ENCODE measurements around the gene KIF22.
"Not testable (repeated sequence)": the region's sequence is repeated elsewhere in the genome, so short reads cannot be mapped to it uniquely, and the experiment has no call there.

KIF22 gene

DNA sequence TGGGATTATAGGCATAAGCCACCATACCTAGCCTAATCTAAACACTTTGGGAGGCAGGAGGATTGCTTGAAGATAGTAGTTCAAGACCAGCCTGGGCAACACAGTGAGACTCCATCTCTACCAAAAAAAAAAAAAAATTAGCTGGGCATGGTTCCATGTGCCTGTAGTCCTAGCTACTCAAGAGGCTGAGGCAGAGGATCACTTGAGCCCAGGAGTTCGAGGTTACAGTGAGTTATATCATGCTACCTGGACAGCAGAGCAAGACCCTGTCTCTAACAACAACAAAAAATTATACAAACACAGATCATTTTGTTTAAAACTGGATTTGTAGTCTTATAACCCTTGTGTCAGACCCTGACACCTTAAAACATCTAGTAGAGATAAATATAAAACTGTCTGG, 37.0 kb upstream of the KIF22 start:
- Histone ChIP-seq H3K9me3 (ENCODE audit: control insufficient read depth, insufficient read depth, low read length) (no peaks in the 10 kb centered on the region), H3K9ac (ENCODE audit: low read depth, low read length) (no peak overlapping the region), H3K4me3 (ENCODE audit: low read depth, low read length) (no peak overlapping the region), H3K27me3 (ENCODE audit: control insufficient read depth, insufficient read depth, low read length) (no peaks in the 10 kb centered on the region), H3K4me1 (ENCODE audit: control insufficient read depth, insufficient read depth, low read length) (no peaks in the 10 kb centered on the region), H3K36me3 (ENCODE audit: control insufficient read depth, insufficient read depth, low read length) (no peaks in the 10 kb centered on the region)

- Histone ChIP-seq H3K27me3 (ENCODE audit: control insufficient read depth, insufficient read depth, low read length) (no peaks in the 10 kb centered on the region), H3K4me1 (ENCODE audit: control insufficient read depth, insufficient read depth, low read length) (no peaks in the 10 kb centered on the region), H3K4me3 (ENCODE audit: low read depth, low read length) (no peak overlapping the region), H3K9me3 (ENCODE audit: control insufficient read depth, insufficient read depth, low read length) (no peaks in the 10 kb centered on the region), H3K36me3 (ENCODE audit: control insufficient read depth, insufficient read depth, low read length) (no peaks in the 10 kb centered on the region), H3K9ac (ENCODE audit: low read depth, low read length) (no peak overlapping the region)
Observed at GRCh38 chr16:29756654-29757053, 33.9 kb upstream of the KIF22 start.

- not testable (repeated sequence) for H3K9me3 ChIP-seq (ENCODE audit: control insufficient read depth, insufficient read depth, low read length); H3K9ac ChIP-seq (ENCODE audit: low read depth, low read length); H3K4me1 ChIP-seq (ENCODE audit: control insufficient read depth, insufficient read depth, low read length); H3K4me3 ChIP-seq (ENCODE audit: low read depth, low read length); H3K27me3 ChIP-seq (ENCODE audit: control insufficient read depth, insufficient read depth, low read length); H3K36me3 ChIP-seq (ENCODE audit: control insufficient read depth, insufficient read depth, low read length)
Observed at GRCh38 chr16:29757086-29757485, 33.5 kb upstream of the KIF22 start.

- no peak overlapping the region for H3K9ac ChIP-seq (ENCODE audit: low read depth, low read length)
- H3K4me3 ChIP-seq (ENCODE audit: low read depth, low read length), result no peak overlapping the region
- H3K36me3 ChIP-seq (ENCODE audit: control insufficient read depth, insufficient read depth, low read length), result no peaks in the 10 kb centered on the region
- no peaks in the 10 kb centered on the region for H3K9me3 ChIP-seq (ENCODE audit: control insufficient read depth, insufficient read depth, low read length)
- no peaks in the 10 kb centered on the region for H3K4me1 ChIP-seq (ENCODE audit: control insufficient read depth, insufficient read depth, low read length)
- H3K27me3 ChIP-seq (ENCODE audit: control insufficient read depth, insufficient read depth, low read length), result no peaks in the 10 kb centered on the region
Observed at GRCh38 chr16:29757950-29758466, 32.5 kb upstream of the KIF22 start.

- Histone ChIP-seq H3K4me1 (ENCODE audit: control insufficient read depth, insufficient read depth, low read length) (no peaks in the 10 kb centered on the region), H3K36me3 (ENCODE audit: control insufficient read depth, insufficient read depth, low read length) (no peaks in the 10 kb centered on the region), H3K4me3 (ENCODE audit: low read depth, low read length) (no peak overlapping the region), H3K27me3 (ENCODE audit: control insufficient read depth, insufficient read depth, low read length) (no peaks in the 10 kb centered on the region), H3K9ac (ENCODE audit: low read depth, low read length) (no peak overlapping the region), H3K9me3 (ENCODE audit: control insufficient read depth, insufficient read depth, low read length) (no peaks in the 10 kb centered on the region)
Observed at GRCh38 chr16:29760567-29761279, 29.8 kb upstream of the KIF22 start.

DNA sequence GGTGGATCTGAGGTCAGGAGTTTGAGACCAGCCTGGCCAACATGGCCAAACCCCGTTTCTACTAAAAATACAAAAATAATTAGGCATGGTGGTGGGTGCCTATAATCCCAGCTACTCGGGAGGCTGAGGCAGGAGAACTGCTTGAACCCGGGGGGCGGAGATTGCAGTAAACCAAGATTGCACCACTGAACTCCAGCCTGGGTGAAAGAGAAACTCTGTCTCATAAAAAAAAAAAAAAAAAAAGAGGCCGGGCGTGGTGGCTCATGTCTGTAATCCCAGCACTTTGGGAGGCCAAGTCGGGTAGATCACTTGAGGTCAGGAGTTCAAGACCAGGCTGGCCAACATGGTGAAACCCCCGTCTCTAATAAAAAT, 29.3 kb upstream of the KIF22 start:
- H3K36me3 ChIP-seq (ENCODE audit: control insufficient read depth, insufficient read depth, low read length); H3K4me3 ChIP-seq (ENCODE audit: low read depth, low read length); H3K4me1 ChIP-seq (ENCODE audit: control insufficient read depth, insufficient read depth, low read length); H3K9me3 ChIP-seq (ENCODE audit: control insufficient read depth, insufficient read depth, low read length); H3K9ac ChIP-seq (ENCODE audit: low read depth, low read length); H3K27me3 ChIP-seq (ENCODE audit: control insufficient read depth, insufficient read depth, low read length): not testable (repeated sequence)

- Histone ChIP-seq H3K9me3 (ENCODE audit: control insufficient read depth, insufficient read depth, low read length) (no peaks in the 10 kb centered on the region), H3K27me3 (ENCODE audit: control insufficient read depth, insufficient read depth, low read length) (no peaks in the 10 kb centered on the region), H3K36me3 (ENCODE audit: control insufficient read depth, insufficient read depth, low read length) (no peaks in the 10 kb centered on the region), H3K4me1 (ENCODE audit: control insufficient read depth, insufficient read depth, low read length) (no peaks in the 10 kb centered on the region), H3K4me3 (ENCODE audit: low read depth, low read length) (no peak overlapping the region), H3K9ac (ENCODE audit: low read depth, low read length) (no peak overlapping the region)
Observed at GRCh38 chr16:29761882-29762281, 28.7 kb upstream of the KIF22 start.

- Histone ChIP-seq H3K9me3 (ENCODE audit: control insufficient read depth, insufficient read depth, low read length) (no peaks in the 10 kb centered on the region), H3K9ac (ENCODE audit: low read depth, low read length) (no peak overlapping the region), H3K27me3 (ENCODE audit: control insufficient read depth, insufficient read depth, low read length) (no peaks in the 10 kb centered on the region), H3K4me1 (ENCODE audit: control insufficient read depth, insufficient read depth, low read length) (no peaks in the 10 kb centered on the region), H3K36me3 (ENCODE audit: control insufficient read depth, insufficient read depth, low read length) (no peaks in the 10 kb centered on the region), H3K4me3 (ENCODE audit: low read depth, low read length) (no peak overlapping the region)
Observed at GRCh38 chr16:29763326-29763725, 27.2 kb upstream of the KIF22 start.

DNA sequence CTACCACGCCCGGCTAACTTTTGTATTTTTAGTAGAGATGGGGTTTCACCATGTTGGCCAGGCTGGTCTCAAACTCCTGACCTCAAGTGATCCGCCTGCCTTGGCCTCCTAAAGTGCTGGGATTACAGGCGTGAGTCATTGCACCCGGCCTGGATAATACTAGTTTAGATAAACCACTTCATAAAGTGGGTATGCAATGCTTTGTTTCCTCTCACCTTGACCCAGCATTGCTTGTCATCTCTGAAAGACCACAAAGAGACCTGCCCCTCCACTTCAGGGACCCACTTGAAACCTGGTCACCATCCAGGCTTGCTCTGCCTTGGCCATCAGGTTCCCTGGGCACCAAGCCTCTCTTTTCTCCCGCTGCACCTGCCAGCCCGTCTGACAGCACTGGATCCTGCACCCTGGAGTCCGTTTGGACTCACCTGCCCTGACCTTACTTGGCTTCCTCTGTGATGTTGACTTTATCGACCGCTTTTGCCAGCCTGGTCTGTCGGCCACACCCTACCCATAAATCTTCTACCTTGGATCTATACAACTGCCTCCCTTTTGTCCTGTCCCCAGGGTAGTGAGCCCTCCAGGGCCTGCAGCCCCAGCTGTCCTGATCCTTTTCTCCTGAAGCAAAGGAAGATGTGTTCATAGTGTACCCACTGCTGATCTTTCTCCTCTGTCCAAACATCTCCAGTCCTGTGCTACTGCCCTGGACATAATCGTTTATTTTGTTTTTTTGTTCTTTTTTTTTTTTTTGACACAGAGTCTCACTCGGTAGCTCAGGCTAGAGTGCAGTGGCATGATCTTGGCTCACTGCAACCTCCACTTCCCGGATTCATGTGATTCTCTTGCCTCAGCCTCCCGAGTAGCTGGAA, 25.2 kb upstream of the KIF22 start:
- H3K36me3 ChIP-seq (ENCODE audit: control insufficient read depth, insufficient read depth, low read length), result no peaks in the 10 kb centered on the region
- H3K27me3 ChIP-seq (ENCODE audit: control insufficient read depth, insufficient read depth, low read length), result no peaks in the 10 kb centered on the region
- H3K9me3 ChIP-seq (ENCODE audit: control insufficient read depth, insufficient read depth, low read length), result no peaks in the 10 kb centered on the region
- H3K9ac ChIP-seq (ENCODE audit: low read depth, low read length), result no peak overlapping the region
- H3K4me3 ChIP-seq (ENCODE audit: low read depth, low read length), result no peak overlapping the region
- no peaks in the 10 kb centered on the region for H3K4me1 ChIP-seq (ENCODE audit: control insufficient read depth, insufficient read depth, low read length)

DNA sequence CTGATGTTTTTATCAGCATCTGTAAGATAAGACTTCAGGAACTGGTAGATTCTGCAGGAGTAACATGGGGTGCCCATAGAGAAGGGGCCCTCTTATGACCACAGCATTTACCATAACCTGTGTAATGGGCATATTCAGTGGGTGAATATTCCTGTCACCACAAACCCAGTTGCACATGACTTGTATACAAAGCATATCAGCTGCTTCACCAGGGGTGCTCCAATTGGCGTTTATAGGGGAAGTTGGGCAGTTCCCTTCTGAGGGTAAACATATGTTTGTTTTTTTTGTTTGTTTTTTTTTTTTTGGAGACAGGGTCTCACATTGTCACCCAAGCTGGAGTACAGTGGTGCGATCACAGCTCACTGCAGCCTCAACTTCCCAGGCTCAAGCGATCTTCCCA, 24.0 kb upstream of the KIF22 start:
- Histone ChIP-seq H3K36me3 (ENCODE audit: control insufficient read depth, insufficient read depth, low read length) (no peaks in the 10 kb centered on the region), H3K4me3 (ENCODE audit: low read depth, low read length) (no peak overlapping the region), H3K9ac (ENCODE audit: low read depth, low read length) (no peak overlapping the region), H3K27me3 (ENCODE audit: control insufficient read depth, insufficient read depth, low read length) (no peaks in the 10 kb centered on the region), H3K4me1 (ENCODE audit: control insufficient read depth, insufficient read depth, low read length) (no peaks in the 10 kb centered on the region), H3K9me3 (ENCODE audit: control insufficient read depth, insufficient read depth, low read length) (no peaks in the 10 kb centered on the region)

GRCh38 chr16:29767062-29767461, 23.5 kb upstream of the KIF22 start:
- Histone ChIP-seq H3K27me3 (ENCODE audit: control insufficient read depth, insufficient read depth, low read length) (no peaks in the 10 kb centered on the region), H3K36me3 (ENCODE audit: control insufficient read depth, insufficient read depth, low read length) (no peaks in the 10 kb centered on the region), H3K4me3 (ENCODE audit: low read depth, low read length) (no peak overlapping the region), H3K4me1 (ENCODE audit: control insufficient read depth, insufficient read depth, low read length) (no peaks in the 10 kb centered on the region), H3K9ac (ENCODE audit: low read depth, low read length) (no peak overlapping the region), H3K9me3 (ENCODE audit: control insufficient read depth, insufficient read depth, low read length) (no peaks in the 10 kb centered on the region)

GRCh38 chr16:29769507-29769906, 21.0 kb upstream of the KIF22 start:
- H3K27me3 ChIP-seq (ENCODE audit: control insufficient read depth, insufficient read depth, low read length), result no peaks in the 10 kb centered on the region
- no peaks in the 10 kb centered on the region for H3K36me3 ChIP-seq (ENCODE audit: control insufficient read depth, insufficient read depth, low read length)
- H3K4me3 ChIP-seq (ENCODE audit: low read depth, low read length), result no peak overlapping the region
- no peaks in the 10 kb centered on the region for H3K9me3 ChIP-seq (ENCODE audit: control insufficient read depth, insufficient read depth, low read length)
- no peak overlapping the region for H3K9ac ChIP-seq (ENCODE audit: low read depth, low read length)
- H3K4me1 ChIP-seq (ENCODE audit: control insufficient read depth, insufficient read depth, low read length), result no peaks in the 10 kb centered on the region
